Activated CD4-positive, alpha-beta T cell treated with anti-CD3 and anti-CD28 coated beads for 48 hours (primary cell): Measurements from ENCODE around the gene CLEC1A.

Experiments used
- DNase-seq: peaks from one replicate; pipeline ENCODE4 v3.0.0-alpha.2; 2020

The CLEC1A gene

GRCh38 chr12:10098791-10099190, at the start of gene CLEC1A:
Gene CLEC1A (minus strand): TSS chr12:10098985. CDS start chr12:10098922, 63 bp downstream.
- no peak for DNase-seq

- DNase-seq = no peak
Observed at GRCh38 chr12:10147714-10148403, 49.1 kb upstream of the CLEC1A start.

- no peak for DNase-seq
Observed at GRCh38 chr12:10142976-10143589, 44.3 kb upstream of the CLEC1A start.

- peak; percentile 48 for DNase-seq
Observed at GRCh38 chr12:10140001-10140400, 41.2 kb upstream of the CLEC1A start.

GRCh38 chr12:10136637-10137205, 37.9 kb upstream of the CLEC1A start:
- no peak for DNase-seq

- DNase-seq = no peak
Observed at GRCh38 chr12:10135126-10135525, 36.3 kb upstream of the CLEC1A start.

GRCh38 chr12:10132850-10133370, 34.1 kb upstream of the CLEC1A start:
- DNase-seq = no peak

- no peak for DNase-seq
Observed at GRCh38 chr12:10131111-10131690, 32.4 kb upstream of the CLEC1A start.

- no peak for DNase-seq
Observed at GRCh38 chr12:10130042-10130441, 31.3 kb upstream of the CLEC1A start, which contains the start of gene CLEC7A. Gene CLEC7A (minus strand): TSS chr12:10130199. CDS start chr12:10130082, 117 bp downstream.

- no peak for DNase-seq
Observed at GRCh38 chr12:10128687-10129086, 29.9 kb upstream of the CLEC1A start.

- DNase-seq = no peak
Observed at GRCh38 chr12:10126413-10126812, 27.6 kb upstream of the CLEC1A start.

- DNase-seq = no peak
Observed at GRCh38 chr12:10122689-10123088, 23.9 kb upstream of the CLEC1A start.

- no peak for DNase-seq
Observed at GRCh38 chr12:10121278-10121677, 22.5 kb upstream of the CLEC1A start.

- no peak for DNase-seq
Observed at GRCh38 chr12:10119066-10119465, 20.3 kb upstream of the CLEC1A start.

GRCh38 chr12:10115890-10116289, 17.1 kb upstream of the CLEC1A start:
- DNase-seq = no peak

GRCh38 chr12:10115311-10115710, 16.5 kb upstream of the CLEC1A start:
- no peak for DNase-seq

GRCh38 chr12:10113920-10114319, 15.1 kb upstream of the CLEC1A start:
- DNase-seq = no peak

- no peak for DNase-seq
Observed at GRCh38 chr12:10113075-10113474, 14.3 kb upstream of the CLEC1A start.

GRCh38 chr12:10111451-10111850, 12.7 kb upstream of the CLEC1A start:
- DNase-seq = no peak

- DNase-seq = no peak
Observed at GRCh38 chr12:10110256-10110844, 11.6 kb upstream of the CLEC1A start.

- DNase-seq = no peak
Observed at GRCh38 chr12:10102322-10102721, 3.5 kb upstream of the CLEC1A start.

- no peak for DNase-seq
Observed at GRCh38 chr12:10101648-10102220, 2.9 kb upstream of the CLEC1A start.

- DNase-seq = no peak
Observed at GRCh38 chr12:10101042-10101579, 2.3 kb upstream of the CLEC1A start.
